ENCODE results near the gene PAPSS1. TPM values are rescaled to one million over a fixed set of nuclear protein-coding genes. Genes with fewer than 3 reads are reported as not detected.

The PAPSS1 gene
- 25.0 to 32.4 TPM (median 31.0 TPM) in 5 replicates for total RNA-seq (2022; extraction: Qiagen RNA extraction; ENCODE audit: low read depth)

GRCh38 chr4:107719922-107720722 lies at the start of gene PAPSS1:
Gene PAPSS1 (minus strand): TSS chr4:107720234. CDS start chr4:107720179, 55 bp downstream.

Other genes starting within 250 kb of the PAPSS1 start
- gene SGMS2, start 104.7 kb upstream of the PAPSS1 start, total RNA-seq (2022; extraction: Qiagen RNA extraction; ENCODE audit: low read depth): 17.9 to 28.0 TPM (median 21.9 TPM) in 5 replicates
- 1.4 to 2.0 TPM (median 1.7 TPM) in 5 replicates for gene CYP2U1, start 211.3 kb upstream of the PAPSS1 start, total RNA-seq (2022; extraction: Qiagen RNA extraction; ENCODE audit: low read depth)

Measured in A549 treated with DMSO at 1 μM for 4 hours (cell line).